HepG2 (cell line): ENCODE measurements around the gene TTYH1. TPM values are rescaled to one million over a fixed set of nuclear protein-coding genes. Genes with fewer than 3 reads are reported as not detected.

ENCODE experiments used
- MIXL1 ChIP-seq: IDR thresholded peaks from 2 replicates; pipeline ENCODE4 v1.6.1; 2016
- NFYB ChIP-seq: sonication (generic); formaldehyde crosslinking; IDR thresholded peaks from 2 replicates; pipeline ENCODE4 v1.4.0; 2020; ENCODE audit warnings: missing genetic modification reagents
- RELA ChIP-seq: sonication (generic); formaldehyde crosslinking; IDR thresholded peaks from 2 replicates; pipeline ENCODE4 v1.4.0; 2020; ENCODE audit warnings: missing genetic modification reagents
- TBX2 ChIP-seq: sonication (generic); formaldehyde crosslinking; IDR thresholded peaks from 2 replicates; pipeline ENCODE4 v1.5.0; 2020; ENCODE audit warnings: missing genetic modification reagents, mild to moderate bottlenecking, borderline replicate concordance
- TGIF2 ChIP-seq: IDR thresholded peaks from 2 replicates; pipeline ENCODE4 v1.6.1; 2016; ENCODE audit warnings: control low read depth, missing compliant biosample characterization
- YEATS4 ChIP-seq: sonication (generic); formaldehyde crosslinking; IDR thresholded peaks from 2 replicates; pipeline ENCODE4 v1.4.0; 2020; ENCODE audit warnings: missing genetic modification reagents, borderline replicate concordance
- ZBTB20 ChIP-seq: sonication (generic); formaldehyde crosslinking; IDR thresholded peaks from 2 replicates; pipeline ENCODE4 v1.8.1; 2023; ENCODE audit warnings: missing genetic modification reagents, low read depth, mild to moderate bottlenecking, borderline replicate concordance
- ZBTB38 ChIP-seq: sonication (generic); formaldehyde crosslinking; IDR thresholded peaks from 2 replicates; pipeline ENCODE4 v1.5.1; 2020; ENCODE audit warnings: mild to moderate bottlenecking, missing genetic modification reagents
- ZNF160 ChIP-seq: sonication (generic); formaldehyde crosslinking; IDR thresholded peaks from 2 replicates; pipeline ENCODE4 v1.8.0; 2022; ENCODE audit warnings: mild to moderate bottlenecking, inconsistent platforms, missing genetic modification reagents
- ZNF253 ChIP-seq: sonication (generic); formaldehyde crosslinking; IDR thresholded peaks from 2 replicates; pipeline ENCODE4 v1.8.0; 2022; ENCODE audit warnings: mild to moderate bottlenecking, missing genetic modification reagents, borderline replicate concordance
- ZNF709 ChIP-seq: sonication (generic); formaldehyde crosslinking; IDR thresholded peaks from 2 replicates; pipeline ENCODE4 v1.5.0; 2020; ENCODE audit warnings: mild to moderate bottlenecking, missing genetic modification reagents
- polyA plus RNA-seq, 8 experiments: library from polyadenylated mRNA; depleted of rRNA in 3 of 8; stranded (reverse) in 7 of 8; unstranded in 1 of 8; fragments of >200 nt; fragmentation: Illumina TruSeq in 4 of 8; extraction: Trizol in 4 of 8; gene quantifications; 2 replicates each; pipeline versions ENCODE4 v1.2.1 to v1.2.3, GENCODE V29; 2011 to 2016; ENCODE audit warnings: low read depth in 4 of 8, missing spikeins in 1 of 8, mixed read lengths in 1 of 8; ENCODE audit not compliant: insufficient read depth in 1 of 8
- total RNA-seq, 5 experiments: library from RNA; depleted of rRNA; stranded (reverse); fragments of >200 nt; fragmentation: Illumina TruSeq; extraction: Trizol; gene quantifications; 2 replicates each; pipeline ENCODE4 v1.2.3, GENCODE V29; 2016; ENCODE audit warnings: low read depth in 1 of 5
- TF ChIP-seq, protein P1 (sequence below): sonication (generic); formaldehyde crosslinking; conservative IDR thresholded peaks from 2 replicates; pipeline ENCODE4 v1.4.0; 2020; ENCODE audit warnings: missing genetic modification reagents
- TF ChIP-seq, protein P2 (sequence below): sonication (generic); formaldehyde crosslinking; IDR thresholded peaks from 2 replicates; pipeline ENCODE4 v1.5.0; 2020; ENCODE audit warnings: missing genetic modification reagents
- TF ChIP-seq, protein P3 (sequence below): sonication (generic); formaldehyde crosslinking; IDR thresholded peaks from 2 replicates; pipeline ENCODE4 v1.9.0; 2021; ENCODE audit warnings: mild to moderate bottlenecking, missing genetic modification reagents
- TF ChIP-seq, protein P4 (sequence below): sonication (generic); formaldehyde crosslinking; IDR thresholded peaks from 2 replicates; pipeline ENCODE4 v1.4.0; 2020; ENCODE audit warnings: mild to moderate bottlenecking, missing genetic modification reagents

Gene TTYH1
- total and polyA plus RNA-seq, 2 of the 13 experiments (the other 11 are each of a cell fraction or from before 2014, with no cell fraction given), result 6.9 to 19.9 TPM

DNA sequence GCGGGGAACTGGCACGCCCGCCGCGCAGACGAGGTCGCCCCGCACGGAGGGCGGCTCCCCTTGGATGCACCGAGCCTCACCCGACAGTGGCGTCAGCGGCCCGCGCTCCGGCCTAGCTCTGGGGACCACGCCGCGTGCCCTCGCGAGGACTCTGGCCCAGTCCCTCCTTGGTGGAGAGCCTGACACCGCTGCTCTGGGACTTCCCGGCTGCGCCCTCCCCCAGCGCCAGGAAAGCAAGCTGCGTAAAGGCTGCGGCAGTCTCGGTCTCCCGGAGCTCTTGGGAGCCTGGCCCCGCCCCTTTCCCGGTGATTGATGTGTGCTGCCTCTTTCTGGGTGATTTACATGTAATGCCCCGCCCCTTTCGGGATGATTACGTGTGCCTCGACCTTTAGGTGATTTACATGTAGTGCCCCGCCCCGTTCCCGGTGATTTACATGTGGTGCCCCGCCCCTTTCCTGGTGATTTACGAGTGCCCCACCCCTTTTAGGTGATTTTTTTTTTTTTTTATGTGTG, 48.3 kb downstream of the TTYH1 start, which contains the start of gene LENG9 (continued):
- TF ChIP-seq, protein P1, sequence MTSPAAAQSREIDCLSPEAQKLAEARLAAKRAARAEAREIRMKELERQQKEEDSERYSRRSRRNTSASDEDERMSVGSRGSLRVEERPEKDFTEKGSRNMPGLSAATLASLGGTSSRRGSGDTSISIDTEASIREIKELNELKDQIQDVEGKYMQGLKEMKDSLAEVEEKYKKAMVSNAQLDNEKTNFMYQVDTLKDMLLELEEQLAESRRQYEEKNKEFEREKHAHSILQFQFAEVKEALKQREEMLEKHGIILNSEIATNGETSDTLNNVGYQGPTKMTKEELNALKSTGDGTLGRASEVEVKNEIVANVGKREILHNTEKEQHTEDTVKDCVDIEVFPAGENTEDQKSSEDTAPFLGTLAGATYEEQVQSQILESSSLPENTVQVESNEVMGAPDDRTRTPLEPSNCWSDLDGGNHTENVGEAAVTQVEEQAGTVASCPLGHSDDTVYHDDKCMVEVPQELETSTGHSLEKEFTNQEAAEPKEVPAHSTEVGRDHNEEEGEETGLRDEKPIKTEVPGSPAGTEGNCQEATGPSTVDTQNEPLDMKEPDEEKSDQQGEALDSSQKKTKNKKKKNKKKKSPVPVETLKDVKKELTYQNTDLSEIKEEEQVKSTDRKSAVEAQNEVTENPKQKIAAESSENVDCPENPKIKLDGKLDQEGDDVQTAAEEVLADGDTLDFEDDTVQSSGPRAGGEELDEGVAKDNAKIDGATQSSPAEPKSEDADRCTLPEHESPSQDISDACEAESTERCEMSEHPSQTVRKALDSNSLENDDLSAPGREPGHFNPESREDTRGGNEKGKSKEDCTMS, result no peak
- TF ChIP-seq, protein P2, sequence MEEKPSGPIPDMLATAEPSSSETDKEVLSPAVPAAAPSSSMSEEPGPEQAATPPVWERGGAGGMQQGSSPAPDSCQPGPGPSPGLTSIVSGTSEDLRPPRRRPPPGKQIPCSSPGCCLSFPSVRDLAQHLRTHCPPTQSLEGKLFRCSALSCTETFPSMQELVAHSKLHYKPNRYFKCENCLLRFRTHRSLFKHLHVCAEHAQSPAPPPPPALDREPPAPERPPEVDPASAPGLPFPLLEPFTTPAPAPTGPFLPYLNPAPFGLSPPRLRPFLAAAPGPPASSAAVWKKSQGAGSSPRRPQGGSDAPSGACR (CRISPR knock-in tag), result no peak
- TF ChIP-seq, protein P3, sequence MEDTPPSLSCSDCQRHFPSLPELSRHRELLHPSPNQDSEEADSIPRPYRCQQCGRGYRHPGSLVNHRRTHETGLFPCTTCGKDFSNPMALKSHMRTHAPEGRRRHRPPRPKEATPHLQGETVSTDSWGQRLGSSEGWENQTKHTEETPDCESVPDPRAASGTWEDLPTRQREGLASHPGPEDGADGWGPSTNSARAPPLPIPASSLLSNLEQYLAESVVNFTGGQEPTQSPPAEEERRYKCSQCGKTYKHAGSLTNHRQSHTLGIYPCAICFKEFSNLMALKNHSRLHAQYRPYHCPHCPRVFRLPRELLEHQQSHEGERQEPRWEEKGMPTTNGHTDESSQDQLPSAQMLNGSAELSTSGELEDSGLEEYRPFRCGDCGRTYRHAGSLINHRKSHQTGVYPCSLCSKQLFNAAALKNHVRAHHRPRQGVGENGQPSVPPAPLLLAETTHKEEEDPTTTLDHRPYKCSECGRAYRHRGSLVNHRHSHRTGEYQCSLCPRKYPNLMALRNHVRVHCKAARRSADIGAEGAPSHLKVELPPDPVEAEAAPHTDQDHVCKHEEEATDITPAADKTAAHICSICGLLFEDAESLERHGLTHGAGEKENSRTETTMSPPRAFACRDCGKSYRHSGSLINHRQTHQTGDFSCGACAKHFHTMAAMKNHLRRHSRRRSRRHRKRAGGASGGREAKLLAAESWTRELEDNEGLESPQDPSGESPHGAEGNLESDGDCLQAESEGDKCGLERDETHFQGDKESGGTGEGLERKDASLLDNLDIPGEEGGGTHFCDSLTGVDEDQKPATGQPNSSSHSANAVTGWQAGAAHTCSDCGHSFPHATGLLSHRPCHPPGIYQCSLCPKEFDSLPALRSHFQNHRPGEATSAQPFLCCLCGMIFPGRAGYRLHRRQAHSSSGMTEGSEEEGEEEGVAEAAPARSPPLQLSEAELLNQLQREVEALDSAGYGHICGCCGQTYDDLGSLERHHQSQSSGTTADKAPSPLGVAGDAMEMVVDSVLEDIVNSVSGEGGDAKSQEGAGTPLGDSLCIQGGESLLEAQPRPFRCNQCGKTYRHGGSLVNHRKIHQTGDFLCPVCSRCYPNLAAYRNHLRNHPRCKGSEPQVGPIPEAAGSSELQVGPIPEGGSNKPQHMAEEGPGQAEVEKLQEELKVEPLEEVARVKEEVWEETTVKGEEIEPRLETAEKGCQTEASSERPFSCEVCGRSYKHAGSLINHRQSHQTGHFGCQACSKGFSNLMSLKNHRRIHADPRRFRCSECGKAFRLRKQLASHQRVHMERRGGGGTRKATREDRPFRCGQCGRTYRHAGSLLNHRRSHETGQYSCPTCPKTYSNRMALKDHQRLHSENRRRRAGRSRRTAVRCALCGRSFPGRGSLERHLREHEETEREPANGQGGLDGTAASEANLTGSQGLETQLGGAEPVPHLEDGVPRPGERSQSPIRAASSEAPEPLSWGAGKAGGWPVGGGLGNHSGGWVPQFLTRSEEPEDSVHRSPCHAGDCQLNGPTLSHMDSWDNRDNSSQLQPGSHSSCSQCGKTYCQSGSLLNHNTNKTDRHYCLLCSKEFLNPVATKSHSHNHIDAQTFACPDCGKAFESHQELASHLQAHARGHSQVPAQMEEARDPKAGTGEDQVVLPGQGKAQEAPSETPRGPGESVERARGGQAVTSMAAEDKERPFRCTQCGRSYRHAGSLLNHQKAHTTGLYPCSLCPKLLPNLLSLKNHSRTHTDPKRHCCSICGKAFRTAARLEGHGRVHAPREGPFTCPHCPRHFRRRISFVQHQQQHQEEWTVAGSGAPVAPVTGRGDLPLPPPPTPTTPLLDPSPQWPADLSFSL (CRISPR knock-in tag), result no peak
- peak; percentile 13; the same call in 1 of the 2 replicates for TF ChIP-seq YEATS4
- no peak; the same call in 1 of the 2 replicates for TF ChIP-seq ZNF709 (CRISPR knock-in tag)
- TF ChIP-seq, protein P4, sequence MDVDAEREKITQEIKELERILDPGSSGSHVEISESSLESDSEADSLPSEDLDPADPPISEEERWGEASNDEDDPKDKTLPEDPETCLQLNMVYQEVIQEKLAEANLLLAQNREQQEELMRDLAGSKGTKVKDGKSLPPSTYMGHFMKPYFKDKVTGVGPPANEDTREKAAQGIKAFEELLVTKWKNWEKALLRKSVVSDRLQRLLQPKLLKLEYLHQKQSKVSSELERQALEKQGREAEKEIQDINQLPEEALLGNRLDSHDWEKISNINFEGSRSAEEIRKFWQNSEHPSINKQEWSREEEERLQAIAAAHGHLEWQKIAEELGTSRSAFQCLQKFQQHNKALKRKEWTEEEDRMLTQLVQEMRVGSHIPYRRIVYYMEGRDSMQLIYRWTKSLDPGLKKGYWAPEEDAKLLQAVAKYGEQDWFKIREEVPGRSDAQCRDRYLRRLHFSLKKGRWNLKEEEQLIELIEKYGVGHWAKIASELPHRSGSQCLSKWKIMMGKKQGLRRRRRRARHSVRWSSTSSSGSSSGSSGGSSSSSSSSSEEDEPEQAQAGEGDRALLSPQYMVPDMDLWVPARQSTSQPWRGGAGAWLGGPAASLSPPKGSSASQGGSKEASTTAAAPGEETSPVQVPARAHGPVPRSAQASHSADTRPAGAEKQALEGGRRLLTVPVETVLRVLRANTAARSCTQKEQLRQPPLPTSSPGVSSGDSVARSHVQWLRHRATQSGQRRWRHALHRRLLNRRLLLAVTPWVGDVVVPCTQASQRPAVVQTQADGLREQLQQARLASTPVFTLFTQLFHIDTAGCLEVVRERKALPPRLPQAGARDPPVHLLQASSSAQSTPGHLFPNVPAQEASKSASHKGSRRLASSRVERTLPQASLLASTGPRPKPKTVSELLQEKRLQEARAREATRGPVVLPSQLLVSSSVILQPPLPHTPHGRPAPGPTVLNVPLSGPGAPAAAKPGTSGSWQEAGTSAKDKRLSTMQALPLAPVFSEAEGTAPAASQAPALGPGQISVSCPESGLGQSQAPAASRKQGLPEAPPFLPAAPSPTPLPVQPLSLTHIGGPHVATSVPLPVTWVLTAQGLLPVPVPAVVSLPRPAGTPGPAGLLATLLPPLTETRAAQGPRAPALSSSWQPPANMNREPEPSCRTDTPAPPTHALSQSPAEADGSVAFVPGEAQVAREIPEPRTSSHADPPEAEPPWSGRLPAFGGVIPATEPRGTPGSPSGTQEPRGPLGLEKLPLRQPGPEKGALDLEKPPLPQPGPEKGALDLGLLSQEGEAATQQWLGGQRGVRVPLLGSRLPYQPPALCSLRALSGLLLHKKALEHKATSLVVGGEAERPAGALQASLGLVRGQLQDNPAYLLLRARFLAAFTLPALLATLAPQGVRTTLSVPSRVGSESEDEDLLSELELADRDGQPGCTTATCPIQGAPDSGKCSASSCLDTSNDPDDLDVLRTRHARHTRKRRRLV, result no peak
- peak; percentile 54; the same call in 1 of the 2 replicates for TF ChIP-seq ZNF160 (CRISPR knock-in tag)
- peak; percentile 38 for TF ChIP-seq TBX2 (CRISPR knock-in tag)
- TF ChIP-seq MIXL1 (CRISPR knock-in tag), result no peak
- TF ChIP-seq NFYB (CRISPR knock-in tag), result no peak
- no peak for TF ChIP-seq ZNF253 (CRISPR knock-in tag)
- TF ChIP-seq ZBTB38 (CRISPR knock-in tag), result no peak
- no peak for TF ChIP-seq RELA (CRISPR knock-in tag)
- peak; percentile 24; the same call in 1 of the 2 replicates for TF ChIP-seq TGIF2
- 0 out of 2 replicates have a peak, but pooled peaks have one; percentile 14 for TF ChIP-seq ZBTB20 (CRISPR knock-in tag)
